Measurements from ENCODE around the gene RASGRP1.
A peak's percentile ranks its signal among the peaks of the same experiment; 100 is the strongest.

Gene RASGRP1

DNA sequence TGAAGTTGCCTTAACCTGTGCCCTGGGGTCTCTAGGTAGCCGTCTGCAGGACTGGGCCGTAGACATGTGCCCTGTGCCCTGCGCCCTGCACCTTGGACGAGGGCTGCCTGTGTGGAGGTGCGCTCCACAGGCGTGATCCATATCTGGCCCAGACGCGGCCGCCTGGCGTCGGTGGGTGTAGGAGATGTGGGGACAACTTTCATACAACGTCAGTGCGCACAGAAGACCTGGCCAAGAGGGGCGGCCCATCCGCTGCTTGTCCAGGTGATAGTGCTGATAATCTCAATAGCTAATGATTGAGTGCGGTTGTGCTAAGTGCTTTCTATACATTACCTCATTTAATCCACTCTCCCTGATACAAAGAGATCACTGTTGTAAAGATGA lies 665 bp upstream of the RASGRP1 start:
- no peak for DNase-seq

DNA sequence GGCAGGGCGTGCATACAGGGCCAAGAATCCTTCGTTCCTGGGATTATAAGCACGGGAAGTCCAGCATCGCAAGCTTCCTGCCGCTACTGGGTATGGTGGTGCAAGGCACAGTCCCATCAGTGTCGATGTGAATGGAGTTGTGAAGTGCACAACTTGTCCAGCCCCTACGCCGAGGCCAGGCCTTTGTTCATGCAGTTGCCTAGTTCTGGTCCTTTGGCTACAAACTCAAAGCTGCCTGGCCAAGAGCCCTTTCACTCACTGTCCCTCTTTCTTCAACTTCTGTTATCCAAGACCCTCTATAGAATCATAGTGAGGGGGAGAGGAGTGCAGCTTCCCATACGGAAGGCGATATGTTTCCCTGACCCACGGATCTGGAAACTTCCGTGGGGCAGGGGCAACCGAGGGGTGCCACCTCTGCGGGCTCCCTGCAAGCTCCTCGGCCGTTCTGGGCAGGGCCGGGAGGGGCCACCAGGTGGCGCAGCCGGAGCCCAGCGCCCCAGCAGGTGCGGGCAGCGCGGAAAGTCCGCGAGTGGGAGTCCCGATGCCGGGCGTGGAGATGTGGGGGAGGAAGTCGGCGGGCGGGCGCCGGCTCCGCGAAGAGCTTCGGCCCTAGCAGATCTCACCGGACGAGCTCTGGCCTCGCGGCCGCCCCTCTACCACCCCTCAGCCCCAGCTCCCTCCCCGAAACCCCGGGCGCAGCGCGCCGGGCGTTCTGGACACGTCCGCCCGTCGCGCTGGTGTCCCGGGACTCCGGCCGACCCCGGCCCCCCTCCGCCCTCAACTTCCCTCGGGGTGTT lies 693 bp downstream of the RASGRP1 start:
- peak; percentile 88 for DNase-seq

DNA sequence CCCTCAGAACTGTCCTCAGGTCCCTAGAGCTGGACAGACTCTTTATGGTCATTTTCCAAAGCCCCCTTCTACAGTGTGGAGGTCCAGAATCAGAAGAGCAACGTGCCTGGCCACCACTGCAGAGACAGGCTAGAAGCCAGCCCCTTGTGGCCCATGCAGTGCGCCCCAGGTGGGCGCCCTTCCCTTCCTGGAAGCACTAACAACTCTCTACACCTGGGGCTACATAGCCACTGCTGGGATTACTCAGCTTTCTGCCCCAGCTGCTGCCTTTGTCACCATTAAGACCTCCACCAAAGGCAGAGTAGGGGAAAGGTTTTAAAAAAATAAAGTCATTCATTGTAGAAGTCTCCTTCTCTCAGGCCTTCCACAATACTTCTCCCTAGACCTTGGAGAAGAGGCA lies 2.3 kb downstream of the RASGRP1 start:
- no peak for DNase-seq

DNA sequence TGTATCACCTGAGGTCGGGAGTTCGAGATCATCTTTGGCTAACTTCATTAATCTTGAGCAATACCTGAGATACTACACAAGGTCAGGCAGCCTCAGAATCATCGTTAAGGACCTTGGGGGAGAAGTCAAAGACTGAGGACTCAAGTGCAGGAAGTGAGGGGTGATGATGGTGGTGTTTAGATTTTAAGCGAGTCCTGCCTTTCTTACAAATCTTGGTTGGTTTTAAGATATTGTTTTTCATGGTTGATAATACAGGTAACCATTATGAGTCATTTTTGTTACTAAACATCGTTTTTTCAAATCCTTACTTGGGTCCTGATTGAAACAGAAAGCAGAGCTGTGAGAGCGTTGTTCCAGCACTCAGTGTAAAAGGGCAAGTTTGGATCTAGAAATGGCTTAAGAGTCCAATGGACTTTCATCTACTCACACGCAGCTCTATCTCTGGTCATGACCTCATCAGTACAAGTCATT lies 4.1 kb downstream of the RASGRP1 start:
- no peak for DNase-seq

DNA sequence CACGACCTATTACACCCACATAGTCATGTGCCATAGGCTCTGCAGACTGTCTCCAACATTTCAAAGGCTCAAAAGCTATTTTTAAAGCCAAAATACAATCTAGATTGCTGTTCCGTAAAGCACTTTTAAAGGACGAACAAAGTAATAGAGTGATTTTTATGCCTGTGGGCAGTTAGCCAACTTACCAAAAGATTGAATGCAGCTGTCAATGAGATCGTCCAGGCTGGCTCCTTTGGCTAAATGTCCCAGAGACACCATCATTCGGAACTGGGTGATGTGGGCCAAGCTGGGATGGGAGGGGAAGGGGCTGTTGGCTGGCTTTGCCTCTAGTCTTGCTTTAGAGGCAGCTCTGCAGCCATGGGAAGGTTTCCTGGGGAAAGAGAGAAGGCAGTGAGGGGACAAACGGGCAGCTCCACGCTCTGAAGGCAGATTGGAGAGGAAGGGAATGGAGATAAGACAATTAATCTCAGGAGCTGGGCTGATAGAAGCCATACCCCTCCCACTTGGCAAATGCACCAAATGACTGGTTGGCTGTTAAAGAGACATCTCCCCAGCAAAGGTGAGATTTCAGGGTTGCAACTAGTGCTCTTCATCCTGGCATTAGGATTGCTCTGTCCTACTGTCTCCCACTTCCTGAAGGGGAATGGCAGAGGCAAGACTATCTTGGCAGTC lies 4.8 kb downstream of the RASGRP1 start:
- DNase-seq = no peak

DNA sequence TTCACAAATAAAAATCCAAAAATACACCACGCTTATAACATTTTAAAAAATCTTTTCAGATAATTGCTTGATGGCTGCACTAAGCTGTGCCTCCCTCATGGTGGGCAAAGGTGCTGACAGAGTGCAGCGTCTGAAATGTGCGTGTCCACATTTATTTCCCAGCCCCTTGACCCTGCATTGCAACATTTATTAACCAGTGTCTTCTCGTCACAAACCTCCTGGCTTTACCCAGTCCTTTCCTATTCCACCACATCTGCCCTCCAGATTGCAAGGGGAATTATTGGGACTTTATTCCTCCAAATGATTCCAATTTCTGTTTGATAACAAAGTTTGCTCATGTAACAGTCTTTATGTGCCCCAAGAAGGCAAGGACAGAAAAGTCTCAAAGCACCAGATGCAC lies 5.5 kb downstream of the RASGRP1 start:
- DNase-seq = no peak

DNA sequence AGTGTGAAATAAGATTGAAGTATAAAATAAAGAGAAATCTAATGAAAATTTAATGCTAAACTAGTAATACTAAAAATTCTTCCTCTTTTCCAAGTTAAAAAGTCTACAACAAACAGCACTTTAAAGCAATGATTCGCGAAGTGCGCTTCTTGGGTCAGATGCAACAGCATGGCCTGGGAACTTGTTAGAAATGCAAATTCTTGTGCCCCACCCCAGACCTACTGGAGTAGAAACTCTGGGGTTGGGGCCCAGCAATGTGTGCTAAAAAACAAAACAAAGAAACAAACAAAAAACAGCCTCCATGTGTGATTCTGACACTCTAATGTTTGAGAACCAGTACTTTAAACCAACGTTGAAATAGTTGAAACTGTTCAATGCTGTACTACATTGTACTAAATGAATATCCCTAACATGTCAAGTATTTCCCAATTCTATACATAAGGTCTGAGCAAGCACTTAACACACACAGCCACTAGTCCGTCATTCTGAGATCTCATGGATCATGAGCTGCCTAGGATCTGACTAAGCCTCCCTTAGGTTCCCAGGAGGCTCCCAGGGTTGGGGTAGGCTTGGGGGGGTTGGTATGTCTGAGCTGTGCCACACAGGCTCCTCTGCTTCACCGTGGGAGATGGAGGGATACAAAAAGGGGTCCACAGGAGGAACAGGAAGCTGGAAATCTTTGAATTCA lies 6.1 kb downstream of the RASGRP1 start:
- no peak for DNase-seq

DNA sequence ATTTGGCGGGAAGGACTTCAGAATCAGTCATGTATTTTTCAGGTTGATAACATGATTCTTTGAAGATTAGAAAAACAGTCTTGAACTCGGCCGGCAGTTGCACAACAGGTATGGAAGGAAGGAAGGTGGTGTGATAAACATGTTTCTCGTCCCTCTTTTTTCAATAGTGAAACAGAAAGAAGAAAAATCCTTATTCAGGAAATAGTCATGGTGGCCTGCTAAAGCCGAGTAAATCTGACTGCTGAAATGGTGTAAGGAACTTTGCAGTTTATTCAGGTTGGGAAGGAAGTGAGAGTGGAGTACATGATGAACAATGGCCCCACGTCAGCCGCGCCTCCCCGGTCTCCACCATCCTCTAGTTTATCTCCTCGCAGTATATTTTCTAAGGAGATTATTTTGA lies 6.7 kb downstream of the RASGRP1 start:
- DNase-seq = no peak

DNA sequence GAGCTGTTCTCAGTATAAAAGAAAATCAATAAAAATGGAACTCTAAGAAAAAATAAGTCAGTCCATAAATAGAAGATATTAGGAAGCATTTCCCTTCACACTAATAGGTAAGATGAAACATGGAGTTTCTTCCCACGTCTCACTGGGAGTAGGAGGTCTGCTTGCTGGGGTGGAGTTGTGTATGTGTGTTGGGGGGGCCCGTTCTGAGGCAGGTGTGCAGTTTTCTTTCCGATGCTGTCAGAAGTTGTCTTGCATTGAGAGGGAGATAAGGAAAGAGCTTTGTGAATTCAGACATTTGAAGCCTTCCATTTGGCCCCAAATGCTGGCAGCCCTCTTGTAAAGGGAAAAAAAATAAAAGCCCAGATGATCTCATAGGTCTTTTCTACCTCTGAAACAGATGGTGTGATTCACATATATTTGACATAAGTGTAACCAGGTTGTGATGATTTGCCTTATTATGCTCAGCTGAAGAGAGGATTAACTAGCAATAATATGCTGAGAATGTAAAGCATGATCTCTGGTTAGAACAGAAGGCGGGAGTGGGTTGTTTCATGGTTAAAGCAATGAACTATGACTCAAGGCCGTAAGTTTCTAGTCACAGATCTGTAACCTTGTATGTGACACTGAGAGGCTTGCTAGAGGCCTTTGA lies 8.8 kb downstream of the RASGRP1 start:
- DNase-seq = no peak

DNA sequence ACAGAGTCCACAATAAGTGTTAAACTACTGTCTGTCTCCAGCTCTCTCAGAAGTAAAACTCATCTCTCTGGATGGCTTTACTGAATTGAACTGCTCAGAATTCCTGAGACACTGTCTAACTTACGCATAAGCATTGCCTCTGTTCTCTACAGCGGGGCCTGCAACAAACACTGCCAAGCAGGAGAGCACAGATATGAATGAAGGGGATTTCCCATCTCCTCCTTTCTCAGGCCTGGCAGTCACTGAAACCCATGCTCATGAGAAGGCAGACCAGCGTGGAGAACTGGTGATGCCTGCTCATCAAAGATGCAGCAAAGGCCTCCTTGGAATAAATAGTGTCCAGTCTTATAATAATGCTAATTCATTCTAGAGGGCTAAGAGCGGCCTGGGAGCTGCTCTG lies 10.3 kb downstream of the RASGRP1 start:
- no peak for DNase-seq

DNA sequence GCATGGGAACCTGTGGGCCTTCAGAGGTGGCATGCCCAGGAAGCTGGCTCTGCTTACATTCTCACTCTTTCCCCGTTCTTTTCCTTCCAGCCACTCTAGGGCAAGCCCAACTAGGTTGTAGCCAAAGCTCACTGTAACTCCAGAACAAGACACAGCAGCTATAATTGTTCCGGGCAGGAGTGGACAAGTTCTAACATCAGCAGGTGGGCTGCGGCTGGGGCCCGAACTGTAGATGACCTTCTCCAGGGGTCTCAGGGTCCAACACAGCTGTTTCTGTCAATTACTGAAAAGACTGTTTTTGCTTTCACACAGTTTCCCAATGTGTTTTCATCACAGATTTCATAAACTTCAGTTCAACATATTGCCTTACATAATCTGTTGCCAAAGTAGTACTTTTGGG lies 11.5 kb downstream of the RASGRP1 start:
- no peak for DNase-seq

DNA sequence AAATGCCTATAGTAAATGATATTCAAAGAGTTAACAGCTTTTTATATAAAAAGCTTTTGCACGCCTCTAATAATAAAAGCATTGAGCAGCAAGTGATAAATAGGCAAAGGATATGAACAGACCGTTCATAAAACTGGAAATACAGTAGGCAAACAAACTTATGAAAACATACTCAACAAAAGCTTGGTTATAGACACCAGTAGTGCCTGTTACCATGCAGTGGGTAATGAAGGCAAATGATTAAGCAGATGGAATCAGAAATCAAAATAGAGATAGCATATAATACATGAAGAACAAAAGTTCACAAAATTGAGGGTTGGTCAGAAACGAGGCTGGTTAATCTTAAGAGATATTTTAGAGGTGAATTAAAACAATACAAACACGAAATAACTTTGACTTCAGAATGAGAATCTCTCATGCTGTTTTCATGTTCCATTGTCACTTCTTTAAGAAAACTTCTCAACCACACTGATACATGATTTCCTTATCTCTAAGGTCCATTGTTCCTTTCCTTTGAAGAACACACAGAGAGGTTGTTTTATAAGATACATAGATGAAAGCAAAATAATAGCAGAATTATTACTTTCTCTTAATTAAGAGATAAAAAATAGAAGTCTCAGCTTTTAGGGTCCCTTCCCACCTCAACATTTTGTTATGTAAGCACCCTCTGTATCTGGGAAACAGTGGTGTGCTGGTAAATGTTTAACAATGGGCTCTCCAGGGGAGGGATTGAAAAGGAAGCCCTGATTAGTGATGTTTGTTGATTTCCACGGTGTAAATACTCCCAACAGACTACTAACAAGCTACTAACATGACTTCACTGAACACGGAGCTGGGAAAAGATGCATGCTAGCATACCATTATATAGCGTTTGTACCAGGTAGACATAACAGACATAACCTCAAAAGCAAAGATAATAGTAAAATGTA lies 12.6 kb downstream of the RASGRP1 start:
- no peak for DNase-seq

DNA sequence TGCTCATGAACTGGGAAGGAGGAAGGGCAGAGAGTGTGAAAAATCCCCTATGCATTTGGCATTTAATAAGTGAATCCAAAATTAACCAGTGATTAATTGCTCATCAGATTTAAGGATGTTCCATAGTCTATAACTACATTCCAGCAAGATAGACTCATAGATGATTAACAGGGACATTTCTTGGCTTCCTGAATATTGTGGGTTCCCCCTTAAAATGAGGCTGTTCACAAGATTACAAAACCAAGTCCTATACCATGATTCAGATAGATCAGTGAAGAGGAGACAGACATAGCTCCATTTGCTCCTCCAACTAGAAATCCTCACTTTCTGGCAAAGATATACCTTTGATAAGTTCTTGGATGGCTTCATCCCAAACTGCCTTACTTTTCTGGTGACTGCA lies 15.4 kb downstream of the RASGRP1 start:
- DNase-seq = no peak

DNA sequence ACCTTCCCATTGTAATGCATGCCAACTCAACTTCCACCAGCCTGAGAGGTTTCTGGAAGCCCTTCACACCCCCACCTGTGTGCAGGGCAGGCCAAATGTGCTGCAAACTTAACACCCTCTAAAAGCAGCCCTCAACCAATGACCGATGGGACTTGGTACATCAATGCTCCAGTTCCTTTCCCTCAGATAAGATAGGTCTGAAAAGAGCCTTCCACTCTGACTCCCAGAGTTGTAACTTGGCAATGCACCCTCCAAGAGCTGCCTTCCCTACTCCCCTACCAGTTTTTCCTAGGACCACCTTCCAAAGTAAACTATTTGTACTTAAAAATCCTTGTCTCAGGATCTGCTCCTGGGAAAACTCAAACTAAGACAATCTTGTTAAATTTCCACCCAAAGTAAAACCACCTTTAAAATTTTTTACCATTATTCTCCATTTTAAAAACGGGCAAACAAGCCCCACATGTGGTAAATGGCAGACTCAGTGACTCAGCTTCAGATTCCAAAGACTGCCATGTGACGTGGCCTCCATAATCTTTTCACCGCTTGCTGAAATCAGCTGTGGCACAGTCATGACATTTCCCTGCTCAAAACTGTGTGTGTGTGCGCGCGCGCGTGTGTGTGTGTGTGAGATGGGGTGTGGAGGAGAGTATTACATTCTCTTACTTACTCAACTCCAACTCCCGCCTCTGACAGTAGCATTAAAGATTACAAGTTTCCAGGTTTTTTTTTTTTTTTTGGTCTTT lies 17.2 kb downstream of the RASGRP1 start:
- DNase-seq = no peak

DNA sequence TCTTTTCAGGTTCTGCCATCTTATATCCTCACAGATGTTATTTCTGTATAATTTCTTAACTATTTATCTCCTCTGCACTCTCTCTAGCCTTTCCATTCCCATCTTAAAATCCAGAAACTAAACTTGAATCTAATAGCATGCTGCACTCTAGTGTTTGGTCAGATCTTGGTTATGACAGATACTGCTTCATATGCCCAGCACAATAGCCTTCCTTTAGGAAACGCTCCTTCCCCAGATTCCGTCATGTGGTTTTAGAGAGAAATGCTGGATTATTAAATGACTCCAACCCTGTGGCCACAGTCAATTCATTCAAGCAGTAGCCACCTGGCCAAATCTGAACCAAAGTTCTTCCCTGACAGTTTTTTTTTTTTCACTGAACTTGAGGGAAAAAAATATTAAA lies 19.4 kb downstream of the RASGRP1 start:
- DNase-seq = no peak

DNA sequence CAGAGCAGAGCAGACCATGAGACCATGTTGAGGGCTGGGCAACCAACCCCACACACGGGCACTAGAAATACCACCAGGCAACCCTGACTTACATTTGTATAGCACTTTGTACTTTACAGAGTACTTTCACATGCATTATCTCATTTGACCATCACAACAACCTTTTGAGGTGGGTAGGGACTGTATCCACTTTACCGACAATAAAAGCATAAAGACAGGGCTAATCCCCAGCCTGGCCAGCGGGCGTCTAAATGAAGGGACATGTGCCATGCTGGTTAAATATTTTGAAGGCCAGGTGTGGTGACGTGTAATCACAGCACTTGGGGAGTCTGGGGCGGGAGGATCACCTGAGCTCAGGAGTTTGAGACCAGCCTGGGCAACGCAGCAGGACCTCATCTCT lies 23.6 kb downstream of the RASGRP1 start:
- DNase-seq = no peak

DNA sequence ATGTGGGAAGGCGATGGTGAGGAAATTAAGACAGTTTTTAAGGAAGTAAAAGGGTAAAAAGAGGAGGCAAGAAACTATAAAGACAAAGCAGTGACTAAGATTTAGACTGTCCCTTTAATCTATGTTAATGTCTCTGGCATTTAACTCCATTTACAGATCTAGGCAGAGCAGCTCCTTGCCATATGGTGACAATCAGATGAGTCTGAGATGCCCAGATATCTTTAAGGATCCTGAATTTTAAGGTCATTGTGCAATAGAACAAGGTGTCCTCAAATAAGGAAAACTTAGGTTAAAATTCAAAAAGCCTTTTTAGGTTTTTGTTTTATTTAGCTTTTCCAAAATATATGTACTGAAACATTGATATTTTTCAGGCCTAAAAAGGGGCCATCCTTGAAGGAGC lies 24.1 kb downstream of the RASGRP1 start:
- DNase-seq = no peak

DNA sequence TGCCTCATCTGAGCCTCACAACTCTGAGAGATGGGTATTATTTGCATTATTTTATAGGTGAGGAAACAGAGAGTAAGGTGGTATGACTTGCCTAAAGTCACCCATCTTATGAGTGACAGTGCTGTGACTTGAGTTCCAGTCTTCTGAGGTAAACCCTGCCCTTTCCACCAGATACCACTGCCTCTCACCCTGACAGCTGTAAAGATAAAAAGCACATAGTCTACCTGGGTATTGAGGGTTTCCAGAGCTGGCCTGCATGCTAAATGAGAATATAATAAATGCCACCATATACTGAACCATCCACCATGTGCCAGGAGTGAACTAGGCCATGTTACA lies 25.6 kb downstream of the RASGRP1 start:
- no peak for DNase-seq

DNA sequence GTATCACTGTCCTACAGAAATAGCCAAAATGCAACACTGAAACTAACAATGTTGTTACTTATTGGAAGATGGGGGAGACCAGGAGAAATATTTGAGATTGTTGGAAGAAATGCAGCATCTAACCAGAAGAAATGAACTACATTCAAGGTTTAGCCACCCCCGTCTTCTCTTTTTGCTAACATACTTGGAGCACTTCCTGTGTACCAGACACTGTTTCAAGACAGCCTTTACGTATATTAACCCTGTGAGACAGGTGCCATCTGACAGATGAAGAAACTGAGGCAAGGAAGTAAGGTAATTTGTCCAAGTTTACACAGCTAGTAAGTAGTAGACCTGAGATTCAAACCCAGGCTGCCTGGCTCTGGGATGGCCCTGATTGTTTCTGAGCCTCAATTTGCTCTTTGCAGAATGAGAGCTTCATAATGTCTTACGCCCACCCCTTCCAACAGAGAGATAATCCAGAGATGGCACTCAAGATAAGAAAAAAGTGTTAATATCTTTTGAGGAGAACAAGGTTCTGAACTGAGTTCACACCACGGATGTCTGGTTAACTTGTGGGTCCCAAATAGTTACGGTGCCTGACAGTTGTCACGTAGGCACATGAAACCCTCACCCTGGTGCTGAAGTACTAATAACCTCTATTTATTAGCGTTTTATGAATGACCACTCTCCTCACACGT lies 26.1 kb downstream of the RASGRP1 start:
- DNase-seq = no peak

DNA sequence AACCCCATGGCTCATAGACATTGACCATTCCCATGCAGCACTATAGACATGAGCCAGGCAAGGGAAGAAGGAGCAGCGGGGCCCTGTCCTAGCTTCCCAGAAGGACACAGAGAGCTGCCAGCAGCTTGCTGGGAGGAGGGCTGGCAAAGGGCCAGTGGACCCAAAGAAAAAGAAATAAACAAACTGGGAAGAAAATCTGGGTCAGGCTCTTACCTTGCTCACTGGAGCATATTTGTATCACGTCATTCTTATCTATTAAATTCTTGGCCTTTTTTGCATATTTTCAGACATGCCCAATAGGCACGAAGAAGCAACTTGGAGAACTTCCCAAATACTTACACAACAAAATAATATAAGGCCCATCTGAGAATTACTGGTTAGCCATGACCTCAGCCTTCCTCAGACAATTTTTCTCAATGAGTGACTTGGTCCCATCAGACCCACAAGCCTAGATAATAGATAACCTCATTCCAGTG lies 28.4 kb downstream of the RASGRP1 start:
- DNase-seq = no peak

Data from NK-92 treated with Interleukin-12 subunit alpha and Interleukin-12 subunit beta, amount 100 ng/mL, for 24 hours (cell line).